A673 (cell line): ENCODE measurements around the gene TRIM29. TPM values are rescaled to one million over a fixed set of nuclear protein-coding genes. Genes with fewer than 3 reads are reported as not detected.

ENCODE experiments used
- BruUV-seq: library from RNA; stranded (reverse); fragments of 400-500 nt; replicated peaks from 2 replicates; lab custom pipeline; 2021; lab: Mats Ljungman, UMichigan
- CTCF ChIA-PET: fragments of 300-600 bp; sonication (Branson Sonifier 250); formaldehyde crosslinking; loops from one replicate; lab custom pipeline; 2022; ENCODE audit warnings: antibody characterized with exemption; lab: Charles Lee
- POLR2A ChIA-PET: fragments of 300-600 bp; sonication (Branson Sonifier 250); formaldehyde crosslinking; loops from one replicate; lab custom pipeline; 2022; ENCODE audit warnings: antibody characterized with exemption; ENCODE audit not compliant: low non-redundant PET; lab: Charles Lee
- DNase-seq: peaks from one replicate; pipeline ENCODE4 v3.0.0-alpha.2; 2015; ENCODE audit warnings: low spot score
- H3K27ac ChIP-seq: fragments of 200-600 bp; sonication (generic); 2 replicates; pipeline ENCODE4 v1.5.1; 2016; ENCODE audit warnings: mixed run types, low read depth, mild to moderate bottlenecking, mixed read lengths, antibody characterized with exemption, low read length; ENCODE audit not compliant: poor library complexity, severe bottlenecking
- H3K27me3 ChIP-seq: fragments of 200-600 bp; sonication (generic); replicated peaks from 2 replicates; pipeline ENCODE4 v1.6.1; 2017; ENCODE audit warnings: mixed run types, low read depth, mild to moderate bottlenecking, mixed read lengths, antibody characterized with exemption, low read length; ENCODE audit not compliant: insufficient read depth, poor library complexity
- H3K36me3 ChIP-seq: fragments of 200-600 bp; sonication (generic); 2 replicates; pipeline ENCODE4 v1.6.1; 2016; ENCODE audit warnings: mixed run types, mild to moderate bottlenecking, mixed read lengths, antibody characterized with exemption, low read length; ENCODE audit not compliant: insufficient read depth, poor library complexity, severe bottlenecking
- H3K4me1 ChIP-seq: fragments of 200-600 bp; sonication (generic); 2 replicates; pipeline ENCODE4 v1.6.1; 2017; ENCODE audit warnings: mixed run types, mild to moderate bottlenecking, mixed read lengths, antibody characterized with exemption, low read length; ENCODE audit not compliant: insufficient read depth, poor library complexity, severe bottlenecking
- H3K4me3 ChIP-seq: fragments of 200-600 bp; sonication (generic); 2 replicates; pipeline ENCODE4 v1.5.1; 2016; ENCODE audit warnings: low read depth, mixed run types, mild to moderate bottlenecking, mixed read lengths, low read length; ENCODE audit not compliant: poor library complexity, severe bottlenecking
- H3K9me3 ChIP-seq: fragments of 200-600 bp; sonication (generic); 2 replicates; pipeline ENCODE4 v1.6.1; 2016; ENCODE audit warnings: mixed run types, low read depth, mild to moderate bottlenecking, mixed read lengths, antibody characterized with exemption, low read length; ENCODE audit not compliant: poor library complexity, severe bottlenecking
- EZH2 ChIP-seq: fragments of 200-600 bp; sonication (generic); IDR thresholded peaks from 2 replicates; pipeline ENCODE4 v1.6.1; 2017; ENCODE audit warnings: borderline replicate concordance, low read depth, mild to moderate bottlenecking, mixed read lengths, antibody characterized with exemption, low read length; ENCODE audit not compliant: poor library complexity, severe bottlenecking
- intact Hi-C: fragments of 100-400 bp; cut with micrococcal nuclease; formaldehyde crosslinking; loops from one replicate; pipeline ENCODE4 v1.10.0; 2022; ENCODE audit not compliant: unreplicated experiment
- total RNA-seq: library from RNA; stranded (reverse); gene quantifications from 2 replicates; pipeline ENCODE4 v1.2.3, GENCODE V29; 2021
- TF ChIP-seq, protein P1 (sequence below): fragments of 300-800, 200-600 bp; sonication (generic); conservative IDR thresholded peaks from 2 replicates; pipeline ENCODE4 v1.5.1; 2017; ENCODE audit warnings: low read depth, mild to moderate bottlenecking, antibody characterized with exemption, low read length, moderate library complexity, mixed read lengths

TRIM29 gene
- total RNA-seq, 1 experiment from 2014 or later = not detected

DNA sequence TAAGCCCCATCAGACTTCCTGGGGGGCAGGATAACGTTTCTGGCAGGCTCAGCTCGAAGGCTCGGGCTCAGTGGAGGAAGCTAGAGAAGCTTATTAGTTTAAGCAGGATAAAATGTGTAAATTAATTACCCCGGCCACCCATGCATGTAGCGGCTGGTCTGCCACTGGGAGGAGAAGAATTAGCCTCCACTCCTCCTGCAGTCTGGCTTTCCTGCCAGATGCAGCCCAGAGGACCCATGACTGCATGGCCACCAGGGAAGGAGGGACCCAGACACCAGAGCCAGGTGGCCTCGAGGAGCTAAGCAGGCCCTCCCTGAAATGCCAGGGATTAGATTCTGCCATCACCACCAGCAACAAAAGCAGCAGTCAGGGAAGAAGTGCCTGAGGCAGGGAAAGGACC lies 32.3 kb downstream of the TRIM29 start:
- ChIA-PET POLR2A (no interaction called here), CTCF (no interaction called here)
- no peaks in the 10 kb centered on the region for H3K9me3 ChIP-seq
- no peaks in the 10 kb centered on the region for H3K36me3 ChIP-seq
- DNase-seq = no peak
- TF ChIP-seq, protein P1, sequence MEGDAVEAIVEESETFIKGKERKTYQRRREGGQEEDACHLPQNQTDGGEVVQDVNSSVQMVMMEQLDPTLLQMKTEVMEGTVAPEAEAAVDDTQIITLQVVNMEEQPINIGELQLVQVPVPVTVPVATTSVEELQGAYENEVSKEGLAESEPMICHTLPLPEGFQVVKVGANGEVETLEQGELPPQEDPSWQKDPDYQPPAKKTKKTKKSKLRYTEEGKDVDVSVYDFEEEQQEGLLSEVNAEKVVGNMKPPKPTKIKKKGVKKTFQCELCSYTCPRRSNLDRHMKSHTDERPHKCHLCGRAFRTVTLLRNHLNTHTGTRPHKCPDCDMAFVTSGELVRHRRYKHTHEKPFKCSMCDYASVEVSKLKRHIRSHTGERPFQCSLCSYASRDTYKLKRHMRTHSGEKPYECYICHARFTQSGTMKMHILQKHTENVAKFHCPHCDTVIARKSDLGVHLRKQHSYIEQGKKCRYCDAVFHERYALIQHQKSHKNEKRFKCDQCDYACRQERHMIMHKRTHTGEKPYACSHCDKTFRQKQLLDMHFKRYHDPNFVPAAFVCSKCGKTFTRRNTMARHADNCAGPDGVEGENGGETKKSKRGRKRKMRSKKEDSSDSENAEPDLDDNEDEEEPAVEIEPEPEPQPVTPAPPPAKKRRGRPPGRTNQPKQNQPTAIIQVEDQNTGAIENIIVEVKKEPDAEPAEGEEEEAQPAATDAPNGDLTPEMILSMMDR = no peak
- TF ChIP-seq EZH2 = no peak
- H3K4me1 ChIP-seq = no peaks in the 10 kb centered on the region
- no TSS peak for BruUV-seq
- intact Hi-C loops = loop anchor here (5.0 to 10.0 kb wide), 3 partner anchors 93 to 751 kb away; partner anchors contain the start of gene NECTIN1
- H3K27me3 ChIP-seq = peaks cover 10% of the 10 kb centered on the region
- H3K4me3 ChIP-seq = no peak overlapping the region
- no peak overlapping the region for H3K27ac ChIP-seq

DNA sequence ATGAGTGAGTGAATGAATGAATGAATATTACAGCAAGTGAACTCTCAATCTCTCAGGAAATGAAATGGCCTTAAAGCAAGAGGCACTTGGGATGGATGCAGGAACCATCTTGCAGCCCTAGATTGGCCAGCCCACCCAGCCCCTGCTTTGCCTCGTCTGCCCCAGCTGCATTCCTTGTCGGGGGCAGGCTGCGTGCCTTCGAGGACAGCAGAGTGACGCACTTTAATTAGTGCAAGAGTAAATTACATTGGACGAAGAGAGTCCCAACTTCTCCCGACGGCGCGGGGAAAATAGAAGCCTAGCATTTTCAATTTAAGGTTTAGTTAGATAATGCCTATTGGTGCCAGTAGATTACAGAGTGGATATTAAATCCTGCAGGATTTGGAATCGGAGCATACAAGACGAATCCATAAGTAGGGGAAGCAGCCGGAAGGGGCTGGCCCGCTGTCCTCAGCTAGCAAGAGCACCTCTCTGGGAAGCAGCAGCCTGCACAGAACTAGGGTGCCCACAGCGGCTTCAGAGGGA lies 33.8 kb downstream of the TRIM29 start:
- CTCF ChIA-PET = no interaction called here
- no peak overlapping the region for H3K27ac ChIP-seq
- BruUV-seq = no TSS peak
- H3K4me1 ChIP-seq = no peaks in the 10 kb centered on the region
- H3K4me3 ChIP-seq = no peak overlapping the region
- TF ChIP-seq, protein P1 = no peak
- no peak for TF ChIP-seq EZH2
- POLR2A ChIA-PET = no interaction called here
- H3K9me3 ChIP-seq = no peaks in the 10 kb centered on the region
- no peak for DNase-seq
- H3K36me3 ChIP-seq = no peaks in the 10 kb centered on the region
- intact Hi-C loops = loop anchor here (10.0 kb wide), 2 partner anchors 379 to 749 kb away; partner anchors contain the start of gene NECTIN1
- H3K27me3 ChIP-seq = peaks cover 10% of the 10 kb centered on the region

DNA sequence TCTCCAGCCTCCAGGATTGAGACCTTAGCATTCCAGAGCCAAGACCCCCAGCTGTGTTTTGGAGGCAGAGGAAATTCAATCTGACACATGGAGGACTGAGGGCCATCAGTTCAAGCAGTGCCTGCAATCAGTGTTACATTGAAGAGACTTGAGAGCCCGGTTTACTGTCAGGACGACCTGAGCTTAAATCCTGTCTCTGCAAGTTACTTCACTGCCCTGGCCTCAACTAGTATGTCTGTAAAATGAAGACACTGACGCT lies 35.1 kb downstream of the TRIM29 start:
- ChIA-PET POLR2A (no interaction called here), CTCF (no interaction called here)
- Histone ChIP-seq H3K36me3 (no peaks in the 10 kb centered on the region), H3K27me3 (peaks cover 10% of the 10 kb centered on the region), H3K4me3 (no peak overlapping the region), H3K9me3 (no peaks in the 10 kb centered on the region), H3K27ac (no peak overlapping the region), H3K4me1 (no peaks in the 10 kb centered on the region)
- intact Hi-C loops = loop anchor here (10.0 kb wide), 2 partner anchors 378 to 748 kb away; partner anchors contain the start of gene NECTIN1
- TF ChIP-seq EZH2 = no peak
- TF ChIP-seq, protein P1 = no peak
- no TSS peak for BruUV-seq
- DNase-seq = no peak
